Measurements from ENCODE around the gene ERVMER34-1.

ERVMER34-1 gene

DNA sequence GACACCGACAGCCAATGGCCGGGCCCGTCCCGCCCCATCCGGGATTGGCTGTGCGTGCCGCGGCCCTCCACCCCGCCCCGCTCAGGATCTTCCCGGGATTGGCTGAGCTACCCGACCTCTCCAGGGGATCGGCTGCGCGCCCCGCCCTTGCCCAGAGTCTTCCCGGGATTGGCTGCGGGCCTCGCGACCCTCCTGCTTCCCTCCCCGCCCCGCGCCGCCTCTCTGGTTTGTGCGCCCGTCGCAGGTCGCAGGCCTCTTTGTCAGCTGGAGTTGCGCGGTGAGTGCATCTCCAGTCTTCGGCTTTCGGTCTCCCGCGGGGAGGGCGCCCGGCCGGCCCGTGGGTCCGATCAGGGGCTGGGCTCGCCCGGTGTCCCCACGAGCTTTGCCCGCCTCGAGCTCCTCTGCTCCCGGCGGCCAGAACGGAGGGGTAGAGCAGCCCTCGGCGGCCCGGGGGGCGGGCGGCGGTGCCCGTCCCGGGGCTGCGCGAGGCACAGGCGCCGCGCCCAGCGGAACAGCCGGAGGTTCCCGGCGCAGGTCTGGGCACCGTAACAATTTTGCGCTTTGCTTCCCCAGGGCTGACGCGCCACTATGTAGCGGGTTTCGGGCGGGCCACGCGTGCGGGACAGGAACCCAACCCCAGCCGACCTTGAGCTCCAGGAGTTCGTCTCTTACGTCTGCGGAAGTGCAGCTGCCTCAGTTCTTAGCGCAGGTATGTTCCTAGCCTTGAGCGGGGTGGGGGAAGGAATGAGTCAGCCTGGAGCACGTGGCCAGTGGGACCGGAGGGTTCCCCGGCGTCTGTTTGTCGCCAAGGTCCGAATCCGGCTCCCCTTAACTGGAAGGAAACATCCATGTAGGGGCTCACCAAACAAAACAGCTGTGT is 38.7 kb downstream of the ERVMER34-1 start:
- H3K4me3 ChIP-seq (ENCODE audit: low read depth, low read length), result no peak overlapping the region
- no peak overlapping the region for H3K27ac ChIP-seq
- H3K36me3 ChIP-seq, result no peaks in the 10 kb centered on the region
- peaks cover 17% of the 10 kb centered on the region for H3K9me3 ChIP-seq (ENCODE audit: severe bottlenecking)
- no peak for DNase-seq
- H3K27me3 ChIP-seq (ENCODE audit: insufficient read depth, low read depth, severe bottlenecking), result peaks cover 74% of the 10 kb centered on the region
- TF ChIP-seq, protein P1, sequence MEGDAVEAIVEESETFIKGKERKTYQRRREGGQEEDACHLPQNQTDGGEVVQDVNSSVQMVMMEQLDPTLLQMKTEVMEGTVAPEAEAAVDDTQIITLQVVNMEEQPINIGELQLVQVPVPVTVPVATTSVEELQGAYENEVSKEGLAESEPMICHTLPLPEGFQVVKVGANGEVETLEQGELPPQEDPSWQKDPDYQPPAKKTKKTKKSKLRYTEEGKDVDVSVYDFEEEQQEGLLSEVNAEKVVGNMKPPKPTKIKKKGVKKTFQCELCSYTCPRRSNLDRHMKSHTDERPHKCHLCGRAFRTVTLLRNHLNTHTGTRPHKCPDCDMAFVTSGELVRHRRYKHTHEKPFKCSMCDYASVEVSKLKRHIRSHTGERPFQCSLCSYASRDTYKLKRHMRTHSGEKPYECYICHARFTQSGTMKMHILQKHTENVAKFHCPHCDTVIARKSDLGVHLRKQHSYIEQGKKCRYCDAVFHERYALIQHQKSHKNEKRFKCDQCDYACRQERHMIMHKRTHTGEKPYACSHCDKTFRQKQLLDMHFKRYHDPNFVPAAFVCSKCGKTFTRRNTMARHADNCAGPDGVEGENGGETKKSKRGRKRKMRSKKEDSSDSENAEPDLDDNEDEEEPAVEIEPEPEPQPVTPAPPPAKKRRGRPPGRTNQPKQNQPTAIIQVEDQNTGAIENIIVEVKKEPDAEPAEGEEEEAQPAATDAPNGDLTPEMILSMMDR (IDR thresholded peaks at IDR 0.05; ENCODE audit: low read depth, low read length), result no peak

DNA sequence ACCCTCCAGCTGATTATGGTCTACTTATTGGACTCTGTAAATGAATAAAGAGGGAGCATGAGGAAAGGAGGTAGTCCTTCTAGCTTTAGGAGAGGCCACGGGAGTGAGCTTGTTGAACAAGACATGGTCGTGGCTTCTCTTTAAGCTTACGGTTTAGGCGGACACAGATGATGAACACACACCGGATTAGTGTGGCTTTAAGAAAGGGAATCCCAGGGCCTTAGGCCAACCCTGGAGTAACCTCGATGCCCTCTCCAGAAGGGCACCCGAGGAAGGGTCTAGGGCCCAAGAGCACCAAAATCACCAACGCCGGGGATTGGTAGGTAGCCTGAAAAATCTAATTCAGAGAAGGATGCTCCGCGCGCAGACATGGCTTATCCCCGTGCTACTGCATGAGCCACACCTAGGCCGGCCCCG is 39.4 kb downstream of the ERVMER34-1 start:
- Histone ChIP-seq H3K36me3 (no peaks in the 10 kb centered on the region), H3K9me3 (ENCODE audit: severe bottlenecking) (peaks cover 17% of the 10 kb centered on the region), H3K27me3 (ENCODE audit: insufficient read depth, low read depth, severe bottlenecking) (peaks cover 73% of the 10 kb centered on the region), H3K27ac (no peak overlapping the region), H3K4me3 (ENCODE audit: low read depth, low read length) (no peak overlapping the region)
- TF ChIP-seq, protein P1 (IDR thresholded peaks at IDR 0.05; ENCODE audit: low read depth, low read length), result no peak
- DNase-seq, result no peak

DNA sequence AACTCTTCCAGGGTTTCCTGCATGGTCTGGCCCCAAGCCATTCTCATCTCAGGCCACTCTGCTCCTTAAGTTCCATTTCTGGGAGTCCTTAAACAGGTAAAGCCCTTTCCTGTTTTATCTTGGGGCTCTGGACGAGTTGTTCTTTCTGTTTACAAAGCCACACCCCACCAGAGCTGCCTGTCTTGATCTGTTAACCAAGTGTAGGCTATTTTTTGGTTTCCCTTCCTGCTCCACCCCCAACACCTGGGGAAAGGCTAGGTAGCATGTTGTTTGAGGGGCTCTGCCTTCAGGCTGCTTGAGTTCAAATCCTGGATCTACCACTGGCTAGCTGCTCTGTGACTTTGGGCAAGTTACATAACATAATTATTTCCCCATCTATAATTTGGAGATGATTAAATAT is 40.0 kb downstream of the ERVMER34-1 start:
- Histone ChIP-seq H3K4me3 (ENCODE audit: low read depth, low read length) (no peak overlapping the region), H3K36me3 (no peaks in the 10 kb centered on the region), H3K27me3 (ENCODE audit: insufficient read depth, low read depth, severe bottlenecking) (peaks cover 75% of the 10 kb centered on the region), H3K27ac (no peak overlapping the region), H3K9me3 (ENCODE audit: severe bottlenecking) (peaks cover 17% of the 10 kb centered on the region)
- DNase-seq, result no peak
- TF ChIP-seq, protein P1 (IDR thresholded peaks at IDR 0.05; ENCODE audit: low read depth, low read length), result no peak

DNA sequence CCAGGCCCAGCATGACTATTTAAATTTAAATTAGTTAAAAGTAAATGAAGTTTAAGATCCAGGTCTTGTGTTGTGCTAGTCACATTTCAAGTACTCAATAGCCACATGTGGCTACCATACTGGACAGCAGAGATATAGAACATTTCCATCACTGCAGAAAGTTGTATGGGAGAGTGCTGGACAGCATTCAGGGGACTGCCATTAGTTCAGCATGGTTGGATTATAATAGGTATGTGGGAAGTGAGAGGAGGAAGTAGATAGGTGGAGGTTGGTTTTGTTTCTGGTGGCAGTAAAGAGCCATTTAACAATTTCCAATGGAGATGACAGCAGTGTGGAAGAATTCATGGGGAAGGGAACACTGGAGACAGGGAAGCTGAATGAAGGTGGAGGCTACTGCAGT is 42.1 kb downstream of the ERVMER34-1 start:
- H3K9me3 ChIP-seq (ENCODE audit: severe bottlenecking), result peaks cover 17% of the 10 kb centered on the region
- H3K36me3 ChIP-seq, result no peaks in the 10 kb centered on the region
- no peak for DNase-seq
- TF ChIP-seq, protein P1 (IDR thresholded peaks at IDR 0.05; ENCODE audit: low read depth, low read length), result no peak
- peaks cover 78% of the 10 kb centered on the region for H3K27me3 ChIP-seq (ENCODE audit: insufficient read depth, low read depth, severe bottlenecking)
- no peak overlapping the region for H3K27ac ChIP-seq
- H3K4me3 ChIP-seq (ENCODE audit: low read depth, low read length), result no peak overlapping the region

DNA sequence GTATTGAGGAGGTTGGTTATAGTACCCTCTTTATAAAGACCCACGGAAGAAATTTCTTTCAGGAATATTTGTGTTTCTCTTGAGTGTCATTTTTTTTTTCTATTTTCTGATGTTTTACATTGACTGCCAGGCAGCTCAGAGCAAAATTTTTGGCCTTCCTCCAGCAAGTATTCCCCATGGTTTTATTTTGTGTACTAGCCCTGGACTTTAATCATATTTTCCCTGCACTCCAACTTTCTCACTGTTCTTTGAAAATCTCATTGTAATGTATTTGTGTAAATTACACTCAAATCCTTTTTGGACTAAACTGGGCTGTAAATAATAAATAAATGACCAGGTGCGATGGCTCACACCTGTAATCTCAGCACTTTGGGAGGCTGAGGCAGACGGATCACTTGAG is 46.6 kb downstream of the ERVMER34-1 start:
- TF ChIP-seq, protein P1 (IDR thresholded peaks at IDR 0.05; ENCODE audit: low read depth, low read length), result no peak
- no peak overlapping the region for H3K4me3 ChIP-seq (ENCODE audit: low read depth, low read length)
- H3K9me3 ChIP-seq (ENCODE audit: severe bottlenecking), result no peaks in the 10 kb centered on the region
- H3K27me3 ChIP-seq (ENCODE audit: insufficient read depth, low read depth, severe bottlenecking), result peaks cover 53% of the 10 kb centered on the region
- no peaks in the 10 kb centered on the region for H3K36me3 ChIP-seq
- DNase-seq, result no peak
- no peak overlapping the region for H3K27ac ChIP-seq
